CD8-positive, alpha-beta memory T cell (primary cell): ENCODE data around the gene RAD51AP2. TPM values are rescaled to one million over a fixed set of nuclear protein-coding genes. Genes with fewer than 3 reads are reported as not detected.
"Not testable (repeated sequence)": the region's sequence is repeated elsewhere in the genome, so short reads cannot be mapped to it uniquely, and the experiment has no call there.

Source experiments
- CTCF ChIA-PET: fragments of 350-600 bp; sonication (Branson Sonifier 250); formaldehyde crosslinking; loops from one replicate; lab custom pipeline; 2021; ENCODE audit warnings: antibody characterized with exemption; lab: Charles Lee
- POLR2A ChIA-PET: fragments of 350-600 bp; sonication (Branson Sonifier 250); formaldehyde crosslinking; loops from one replicate; lab custom pipeline; 2021; ENCODE audit warnings: antibody characterized with exemption; lab: Charles Lee
- DNase-seq, 5 donors: peaks; one replicate each; pipeline versions ENCODE4 v3.0.0 to v3.0.0-alpha.2; 2020 to 2022; ENCODE audit warnings: mixed read lengths in 1 of 5
- H3K27ac ChIP-seq: one replicate; pipeline ENCODE4 v1.7.0; 2013; ENCODE audit warnings: low read depth, mild to moderate bottlenecking, low read length, moderate library complexity
- H3K27me3 ChIP-seq: 2 replicates; pipeline ENCODE4 v1.7.0; 2013; ENCODE audit warnings: low read length, mild to moderate bottlenecking; ENCODE audit not compliant: insufficient read depth, poor library complexity, severe bottlenecking
- H3K36me3 ChIP-seq: 2 replicates; pipeline ENCODE4 v1.7.0; 2013; ENCODE audit warnings: mild to moderate bottlenecking, low read length, moderate library complexity; ENCODE audit not compliant: insufficient read depth
- H3K4me1 ChIP-seq: 2 replicates; pipeline ENCODE4 v1.7.0; 2013; ENCODE audit warnings: mild to moderate bottlenecking, low read length, moderate library complexity; ENCODE audit not compliant: insufficient read depth
- H3K4me3 ChIP-seq: 2 replicates; pipeline ENCODE4 v1.7.0; 2013; ENCODE audit warnings: mild to moderate bottlenecking, low read length
- H3K9me3 ChIP-seq: 2 replicates; pipeline ENCODE4 v1.7.0; 2013; ENCODE audit warnings: mild to moderate bottlenecking, low read length
- H3K27ac Mint-ChIP-seq, 8 donors: one replicate each; pipeline ENCODE4 v1.8.0; 2020 to 2021; ENCODE audit warnings: mixed read lengths in 8 of 8, mild to moderate bottlenecking in 6 of 8, inconsistent platforms in 3 of 8, moderate library complexity in 3 of 8
- H3K27me3 Mint-ChIP-seq, 2 donors: one replicate each; pipeline ENCODE4 v1.8.0; 2020 to 2021; ENCODE audit warnings: mixed read lengths in 2 of 2, mild to moderate bottlenecking in 1 of 2, moderate library complexity in 1 of 2
- H3K36me3 Mint-ChIP-seq, 3 donors: one replicate each; pipeline ENCODE4 v1.8.0; 2020 to 2021; ENCODE audit warnings: mixed read lengths in 3 of 3, inconsistent platforms in 1 of 3, mild to moderate bottlenecking in 1 of 3
- H3K4me1 Mint-ChIP-seq, 3 donors: one replicate each; pipeline ENCODE4 v1.8.0; 2020 to 2021; ENCODE audit warnings: mixed read lengths in 3 of 3, inconsistent platforms in 1 of 3, mild to moderate bottlenecking in 1 of 3
- H3K4me3 Mint-ChIP-seq, 7 donors: one replicate each; pipeline ENCODE4 v1.8.0; 2020 to 2021; ENCODE audit warnings: mixed read lengths in 7 of 7, mild to moderate bottlenecking in 6 of 7, moderate library complexity in 4 of 7, inconsistent platforms in 2 of 7
- H3K9me3 Mint-ChIP-seq, 5 donors: one replicate each; pipeline ENCODE4 v1.8.0; 2020 to 2022; ENCODE audit warnings: mixed read lengths in 5 of 5, mild to moderate bottlenecking in 3 of 5, moderate library complexity in 2 of 5, inconsistent platforms in 1 of 5
- polyA plus RNA-seq: library from polyadenylated mRNA; unstranded; fragments of 300-500 nt; fragmentation: Illumina TruSeq; gene quantifications from one replicate; pipeline ENCODE4 v1.2.3, GENCODE V29; 2021
- total RNA-seq, 2 experiments: library from RNA; stranded (reverse); gene quantifications; one replicate each; pipeline ENCODE4 v1.2.3, GENCODE V29; 2021

RAD51AP2 gene
- not detected for total RNA-seq
- not detected for polyA plus RNA-seq

DNA sequence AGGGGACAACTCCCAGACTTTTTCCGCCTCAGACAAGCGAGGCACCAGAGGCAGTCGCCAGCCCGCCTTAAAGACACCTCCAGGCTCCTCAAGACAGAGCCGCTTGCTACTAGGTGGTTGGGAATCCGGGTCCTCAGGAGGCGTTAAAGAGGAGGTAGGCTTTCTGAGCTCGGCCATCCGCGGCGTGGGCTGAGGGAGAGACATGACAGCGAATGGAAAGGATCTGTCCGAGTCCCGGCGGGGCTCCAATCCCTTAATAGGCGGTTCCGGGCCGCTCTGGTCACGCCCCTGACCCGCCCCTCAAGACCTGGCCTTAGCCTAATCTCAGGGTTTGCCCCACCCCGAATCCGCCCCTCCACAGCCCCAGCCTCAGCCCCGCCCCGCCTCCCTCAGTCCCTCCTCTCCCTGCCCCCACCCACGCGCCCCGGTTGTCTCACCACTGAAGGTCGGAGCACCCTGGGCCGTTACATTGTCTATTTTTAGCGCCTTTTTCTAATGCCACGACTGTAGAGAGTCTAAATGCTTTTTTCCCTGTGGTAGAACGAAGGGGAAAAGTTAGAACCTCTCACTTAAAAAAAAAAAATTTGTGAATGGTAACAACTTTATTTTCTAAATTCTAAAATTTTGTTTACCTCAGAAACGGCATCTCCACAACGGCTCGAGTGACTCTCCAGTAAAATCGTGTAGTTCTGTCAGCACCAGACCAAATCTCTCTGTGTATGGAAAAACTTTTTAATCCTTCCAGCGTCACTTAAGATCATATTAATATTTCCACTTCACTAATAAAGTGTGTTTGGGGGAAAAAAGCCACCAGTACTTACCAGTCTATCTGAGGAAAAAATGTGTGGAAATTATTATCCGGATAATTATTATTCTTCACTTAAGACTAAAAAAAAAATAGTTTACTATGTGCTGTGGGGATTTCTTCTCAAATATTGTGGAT lies at the start of gene RAD51AP2:
TSS of gene RAD51AP2 (minus strand) at position 229 of the 943 bp plus-strand sequence. CDS start at position 204, 25 bp downstream.
- POLR2A ChIA-PET = no interaction called here
- CTCF ChIA-PET = no interaction called here
- Mint-ChIP-seq H3K9me3 (peaks cover 0 to 3% (median 0%) of the 10 kb centered on the region in 5 donors), H3K4me1 (no peaks in the 10 kb centered on the region), H3K4me3 (no peak within 1 kb of the TSS), H3K27me3 (peaks cover 1 to 25% of the 10 kb centered on the region in 2 donors), H3K27ac (no peak within 1 kb of the TSS), H3K36me3 (no peaks in the 10 kb centered on the region)
- no peaks in the 10 kb centered on the region for H3K36me3 ChIP-seq
- no peaks in the 10 kb centered on the region for H3K4me1 ChIP-seq
- no peak within 1 kb of the TSS for H3K4me3 ChIP-seq
- peak within 1 kb of the TSS; percentile 34 for H3K27ac ChIP-seq
- no peaks in the 10 kb centered on the region for H3K27me3 ChIP-seq
- DNase-seq = no peak
- H3K9me3 ChIP-seq = no peaks in the 10 kb centered on the region

DNA sequence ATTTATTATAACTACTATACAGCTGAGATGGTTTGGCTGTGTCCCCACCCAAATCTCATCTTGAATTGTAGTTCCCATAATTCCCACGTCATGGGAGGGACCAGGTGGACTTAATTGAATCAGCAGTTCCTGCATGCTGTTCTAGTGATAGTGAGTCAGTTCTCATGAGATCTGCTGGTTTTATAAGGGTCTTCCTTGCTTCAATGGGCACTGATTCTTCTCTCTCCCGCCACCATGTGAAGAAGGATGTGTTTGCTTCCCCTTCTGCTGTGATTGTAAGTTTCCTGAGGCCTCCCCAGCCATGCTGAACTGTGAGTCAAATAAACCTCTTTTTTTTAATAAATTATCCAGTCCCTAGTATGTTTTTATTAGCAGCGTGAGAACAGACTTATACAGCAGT lies 47.5 kb upstream of the RAD51AP2 start:
- H3K36me3 Mint-ChIP-seq, H3K9me3 ChIP-seq, DNase-seq, H3K27me3 ChIP-seq, H3K27me3 Mint-ChIP-seq, H3K36me3 ChIP-seq, H3K9me3 Mint-ChIP-seq, H3K27ac Mint-ChIP-seq, H3K4me3 ChIP-seq, H3K4me3 Mint-ChIP-seq, POLR2A ChIA-PET, H3K4me1 ChIP-seq, CTCF ChIA-PET, H3K4me1 Mint-ChIP-seq, H3K27ac ChIP-seq: not testable (repeated sequence)

DNA sequence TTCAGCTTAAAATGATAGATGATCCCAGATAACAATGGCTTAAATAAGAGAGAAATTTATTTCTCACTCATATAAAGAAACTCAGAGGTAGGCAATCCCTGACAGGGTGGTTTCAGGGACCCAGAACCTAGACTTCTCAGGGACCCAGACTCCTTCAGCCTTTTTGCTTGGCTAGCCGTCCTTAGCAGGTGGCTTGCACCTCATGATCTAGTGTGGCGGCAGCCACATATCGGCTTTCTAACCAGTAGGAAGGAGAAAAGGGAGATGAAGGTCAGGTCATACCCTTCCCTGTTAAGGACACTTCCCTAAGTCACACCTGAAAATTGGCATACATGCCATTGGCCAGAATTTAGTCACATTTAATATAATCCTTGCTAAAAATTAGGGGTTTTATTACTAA lies 40.6 kb upstream of the RAD51AP2 start:
- H3K4me3 Mint-ChIP-seq = no peak overlapping the region
- no peak overlapping the region for H3K27ac Mint-ChIP-seq
- Histone ChIP-seq H3K9me3 (no peaks in the 10 kb centered on the region), H3K27ac (no peak overlapping the region), H3K4me1 (no peaks in the 10 kb centered on the region), H3K36me3 (no peaks in the 10 kb centered on the region), H3K4me3 (no peak overlapping the region), H3K27me3 (no peaks in the 10 kb centered on the region)
- H3K36me3 Mint-ChIP-seq = no peaks in the 10 kb centered on the region
- ChIA-PET POLR2A (no interaction called here), CTCF (interaction anchor here (0.9 kb wide), 1 partner anchor 12 kb away, joined by 3 read pairs; no protein-coding TSS in a partner anchor)
- H3K4me1 Mint-ChIP-seq = no peaks in the 10 kb centered on the region
- H3K27me3 Mint-ChIP-seq = no peaks in the 10 kb centered on the region
- DNase-seq = no peak
- peaks cover 0 to 2% (median 0%) of the 10 kb centered on the region in 5 donors for H3K9me3 Mint-ChIP-seq

DNA sequence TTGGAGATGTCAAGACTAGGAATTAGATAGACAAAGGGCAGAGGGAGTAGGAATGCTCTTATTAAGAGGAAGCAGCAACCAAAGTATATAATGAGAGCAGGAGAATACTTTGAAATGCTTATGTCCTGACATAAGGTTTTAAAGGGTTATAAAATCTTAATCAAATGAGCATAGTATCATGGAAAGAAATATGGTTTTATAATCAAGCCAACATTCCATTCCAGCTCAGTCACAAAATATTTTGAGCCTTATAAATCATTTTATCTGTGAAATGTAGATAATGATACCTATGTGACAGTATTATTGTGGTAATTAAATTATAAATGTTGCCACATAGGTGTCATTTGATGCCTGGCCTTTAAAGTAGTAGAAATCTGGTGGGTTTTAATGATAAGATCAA lies 39.8 kb upstream of the RAD51AP2 start:
- H3K4me1 ChIP-seq = no peaks in the 10 kb centered on the region
- POLR2A ChIA-PET = no interaction called here
- CTCF ChIA-PET = interaction anchor here (0.9 kb wide), 1 partner anchor 13 kb away, joined by 3 read pairs; no protein-coding TSS in a partner anchor
- no peaks in the 10 kb centered on the region for H3K36me3 ChIP-seq
- Mint-ChIP-seq H3K9me3 (peaks cover 0 to 2% (median 0%) of the 10 kb centered on the region in 5 donors), H3K27me3 (no peaks in the 10 kb centered on the region), H3K4me3 (no peak overlapping the region), H3K27ac (no peak overlapping the region), H3K36me3 (no peaks in the 10 kb centered on the region), H3K4me1 (no peaks in the 10 kb centered on the region)
- H3K4me3 ChIP-seq = no peak overlapping the region
- no peak for DNase-seq
- no peak overlapping the region for H3K27ac ChIP-seq
- no peaks in the 10 kb centered on the region for H3K9me3 ChIP-seq
- no peaks in the 10 kb centered on the region for H3K27me3 ChIP-seq

DNA sequence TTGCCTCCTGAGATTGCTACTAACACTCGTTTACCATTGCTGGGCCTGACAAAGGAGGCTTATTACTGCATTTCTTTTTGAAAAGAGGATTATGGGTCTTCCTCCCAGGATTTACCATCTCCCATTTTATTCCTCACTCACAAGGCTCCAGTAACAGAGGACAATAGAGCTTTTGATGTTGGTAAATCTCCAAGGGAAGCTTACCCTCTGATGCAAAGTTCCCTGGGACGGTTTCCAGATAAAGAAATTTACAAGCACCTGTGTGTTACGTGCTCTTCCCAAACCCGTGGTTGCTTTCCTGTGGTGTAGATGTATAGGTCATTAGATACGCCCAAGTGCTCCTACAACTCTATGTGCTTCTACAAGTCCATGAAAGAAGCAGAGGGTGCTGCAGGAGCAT lies 39.4 kb upstream of the RAD51AP2 start:
- H3K36me3 Mint-ChIP-seq = no peaks in the 10 kb centered on the region
- DNase-seq = no peak
- no peak overlapping the region for H3K27ac ChIP-seq
- H3K9me3 ChIP-seq = no peaks in the 10 kb centered on the region
- CTCF ChIA-PET = no interaction called here
- no peaks in the 10 kb centered on the region for H3K36me3 ChIP-seq
- H3K4me3 ChIP-seq = no peak overlapping the region
- POLR2A ChIA-PET = no interaction called here
- H3K4me3 Mint-ChIP-seq = no peak overlapping the region
- no peak overlapping the region for H3K27ac Mint-ChIP-seq
- no peaks in the 10 kb centered on the region for H3K27me3 Mint-ChIP-seq
- no peaks in the 10 kb centered on the region for H3K27me3 ChIP-seq
- no peaks in the 10 kb centered on the region for H3K4me1 ChIP-seq
- H3K9me3 Mint-ChIP-seq = peaks cover 0 to 2% (median 0%) of the 10 kb centered on the region in 5 donors
- no peaks in the 10 kb centered on the region for H3K4me1 Mint-ChIP-seq

DNA sequence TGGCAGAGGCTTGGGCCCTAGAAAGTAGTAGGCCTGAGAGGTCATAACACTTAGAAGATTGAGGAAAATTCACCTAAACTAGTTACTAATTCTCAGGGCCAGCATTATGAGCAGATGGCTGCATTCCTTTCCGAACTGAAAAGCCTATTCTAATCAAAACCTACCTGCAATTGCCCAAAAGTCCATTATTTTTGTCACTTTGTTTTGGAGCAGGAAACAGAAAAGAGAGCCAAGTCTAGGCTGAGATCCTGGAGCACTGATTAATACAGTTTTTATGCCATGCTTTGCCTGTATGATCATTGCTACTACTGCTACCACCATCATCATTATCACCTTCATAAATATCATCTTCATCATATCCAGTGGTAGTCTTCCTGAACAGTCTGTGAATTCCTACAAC lies 36.9 kb upstream of the RAD51AP2 start:
- POLR2A ChIA-PET = no interaction called here

DNA sequence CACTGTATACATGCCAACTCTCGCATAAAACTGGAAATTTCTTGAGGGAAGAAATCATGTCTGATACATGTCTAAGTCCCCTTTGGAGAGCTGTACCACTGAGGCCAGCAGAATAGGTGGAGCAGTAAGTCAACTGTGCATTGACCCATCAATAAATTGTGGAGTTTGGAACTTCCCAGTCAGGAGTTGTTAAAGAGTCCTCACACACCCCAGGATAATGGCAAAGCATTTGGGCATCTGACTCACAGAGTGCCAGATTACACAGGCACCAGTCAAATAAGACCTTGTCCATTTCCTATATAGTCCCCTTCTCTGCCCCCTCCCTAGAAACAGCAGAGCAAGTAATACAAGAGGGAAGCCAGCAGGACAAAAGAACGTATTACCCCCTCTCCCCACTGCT lies 32.7 kb upstream of the RAD51AP2 start:
- Histone ChIP-seq H3K27me3 (no peaks in the 10 kb centered on the region), H3K4me1 (no peaks in the 10 kb centered on the region), H3K36me3 (no peaks in the 10 kb centered on the region), H3K27ac (no peak overlapping the region), H3K9me3 (no peaks in the 10 kb centered on the region), H3K4me3 (no peak overlapping the region)
- no peak overlapping the region for H3K4me3 Mint-ChIP-seq
- no peak for DNase-seq
- no peaks in the 10 kb centered on the region for H3K36me3 Mint-ChIP-seq
- CTCF ChIA-PET = no interaction called here
- H3K9me3 Mint-ChIP-seq = no peaks in the 10 kb centered on the region
- H3K4me1 Mint-ChIP-seq = no peaks in the 10 kb centered on the region
- H3K27me3 Mint-ChIP-seq = peaks cover 0 to 15% of the 10 kb centered on the region in 2 donors
- no peak overlapping the region for H3K27ac Mint-ChIP-seq
- POLR2A ChIA-PET = no interaction called here

More for the DNA sequence above, 36.9 kb upstream of the RAD51AP2 start:
- Histone ChIP-seq H3K36me3 (no peaks in the 10 kb centered on the region), H3K4me3 (no peak overlapping the region), H3K27me3 (no peaks in the 10 kb centered on the region), H3K27ac (no peak overlapping the region), H3K4me1 (no peaks in the 10 kb centered on the region), H3K9me3 (no peaks in the 10 kb centered on the region)
- H3K4me1 Mint-ChIP-seq = no peaks in the 10 kb centered on the region
- CTCF ChIA-PET = interaction anchor here (0.7 kb wide), 1 partner anchor 22 kb away, joined by 3 read pairs; no protein-coding TSS in a partner anchor
- H3K9me3 Mint-ChIP-seq = peaks cover 0 to 1% (median 0%) of the 10 kb centered on the region in 5 donors
- DNase-seq = no peak
- H3K27ac Mint-ChIP-seq = no peak overlapping the region
- H3K36me3 Mint-ChIP-seq = no peaks in the 10 kb centered on the region
- H3K27me3 Mint-ChIP-seq = no peaks in the 10 kb centered on the region
- no peak overlapping the region for H3K4me3 Mint-ChIP-seq

DNA sequence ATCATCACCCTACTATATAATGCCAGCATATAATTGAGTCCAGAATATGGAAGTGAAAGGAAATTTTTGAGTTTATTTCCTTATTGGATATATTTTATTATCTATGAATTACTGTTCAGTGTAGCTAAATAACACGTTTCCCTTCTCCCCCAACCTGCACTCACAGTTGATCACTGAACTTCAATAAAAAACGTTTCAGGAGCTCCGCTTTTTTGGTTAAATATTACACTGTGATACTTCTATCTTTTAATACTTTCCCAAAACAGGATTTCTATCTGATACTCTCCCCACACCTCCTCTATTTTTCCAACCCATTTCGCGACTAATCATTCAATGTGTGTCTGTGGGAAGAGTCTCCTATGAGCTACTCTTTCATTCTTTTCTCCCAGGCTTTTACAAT lies 29.5 kb upstream of the RAD51AP2 start:
- no peak for DNase-seq
- Mint-ChIP-seq H3K9me3 (peaks cover 0 to 2% (median 0%) of the 10 kb centered on the region in 5 donors), H3K27me3 (peaks cover 2 to 24% of the 10 kb centered on the region in 2 donors), H3K27ac (no peak overlapping the region), H3K4me3 (no peak overlapping the region), H3K4me1 (no peaks in the 10 kb centered on the region), H3K36me3 (no peaks in the 10 kb centered on the region)
- H3K4me1 ChIP-seq = no peaks in the 10 kb centered on the region
- POLR2A ChIA-PET = no interaction called here
- H3K4me3 ChIP-seq = no peak overlapping the region
- H3K27ac ChIP-seq = no peak overlapping the region
- CTCF ChIA-PET = no interaction called here
- H3K27me3 ChIP-seq = no peaks in the 10 kb centered on the region
- H3K9me3 ChIP-seq = no peaks in the 10 kb centered on the region
- H3K36me3 ChIP-seq = no peaks in the 10 kb centered on the region
